C4-2B (cell line): ENCODE measurements around the gene CAMTA1.

Experiments used
- H3K27ac ChIP-seq: fragments of 450-650 bp; 2 replicates; pipeline ENCODE4 v1.5.1; 2017
- CTCF ChIP-seq: fragments of 450-650 bp; conservative IDR thresholded peaks from 2 replicates; pipeline ENCODE4 v1.5.1; 2017; ENCODE audit warnings: mild to moderate bottlenecking
- ZFX ChIP-seq: fragments of 450-650 bp; IDR thresholded peaks from 2 replicates; pipeline ENCODE4 v1.6.1; 2017

The CAMTA1 gene

GRCh38 chr1:6975331-6976043 lies 190.2 kb downstream of the CAMTA1 start:
- no peak for TF ChIP-seq ZFX
- H3K27ac ChIP-seq = no peak overlapping the region

- TF ChIP-seq CTCF (no peak), ZFX (no peak)
- H3K27ac ChIP-seq = no peak overlapping the region
Observed at GRCh38 chr1:6976044-6976375, 190.8 kb downstream of the CAMTA1 start.

- H3K27ac ChIP-seq = no peak overlapping the region
- no peak for TF ChIP-seq ZFX
- no peak for TF ChIP-seq CTCF
Observed at GRCh38 chr1:6979003-6979613, 193.9 kb downstream of the CAMTA1 start.

GRCh38 chr1:6981595-6981994 lies 196.3 kb downstream of the CAMTA1 start:
- TF ChIP-seq CTCF (no peak), ZFX (no peak)
- H3K27ac ChIP-seq = no peak overlapping the region

- H3K27ac ChIP-seq = no peak overlapping the region
- TF ChIP-seq CTCF = no peak
- no peak for TF ChIP-seq ZFX
Observed at GRCh38 chr1:6982443-6982842, 197.2 kb downstream of the CAMTA1 start.

GRCh38 chr1:6982860-6983259 lies 197.6 kb downstream of the CAMTA1 start:
- no peak for TF ChIP-seq ZFX
- TF ChIP-seq CTCF = no peak
- H3K27ac ChIP-seq = no peak overlapping the region

GRCh38 chr1:6984536-6984935 lies 199.3 kb downstream of the CAMTA1 start:
- H3K27ac ChIP-seq = no peak overlapping the region
- TF ChIP-seq ZFX (no peak), CTCF (no peak)

- H3K27ac ChIP-seq = no peak overlapping the region
- TF ChIP-seq ZFX (no peak), CTCF (no peak)
Observed at GRCh38 chr1:6984986-6985385, 199.7 kb downstream of the CAMTA1 start.
